ENCODE results near the gene IL1RAPL1.

GRCh38 chrX:29762006-29762405 is 1174.8 kb downstream of the IL1RAPL1 start:
- TF ChIP-seq CTCF (IDR thresholded peaks at IDR 0.05; ENCODE audit: insufficient read depth, low read depth, low read length) = no peak
- no peak for TF ChIP-seq EZH2 (IDR thresholded peaks at IDR 0.05; ENCODE audit: insufficient read depth, low read length)
